ENCODE data around the gene ZBTB46.

DNA sequence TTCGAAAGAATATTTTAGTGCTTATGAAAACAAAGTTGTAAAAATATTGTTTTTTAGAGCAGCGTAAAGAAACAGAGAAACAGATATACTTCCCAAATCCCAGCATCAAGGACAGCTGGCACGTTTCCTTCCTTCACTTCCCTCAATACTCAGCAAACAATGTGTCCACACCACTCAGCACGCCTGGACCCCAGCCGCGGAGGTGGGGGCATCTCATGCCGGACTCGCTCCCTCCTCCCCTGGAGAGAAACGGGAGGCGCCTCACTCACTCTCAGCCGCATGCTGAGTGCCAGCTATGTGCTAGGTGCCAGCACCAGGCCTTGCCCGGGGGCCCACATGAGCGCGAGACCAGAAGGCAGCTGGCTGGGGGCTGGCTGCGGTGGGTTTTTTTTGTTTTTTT, 56.8 kb downstream of the ZBTB46 start:
- TF ChIP-seq, protein P1, sequence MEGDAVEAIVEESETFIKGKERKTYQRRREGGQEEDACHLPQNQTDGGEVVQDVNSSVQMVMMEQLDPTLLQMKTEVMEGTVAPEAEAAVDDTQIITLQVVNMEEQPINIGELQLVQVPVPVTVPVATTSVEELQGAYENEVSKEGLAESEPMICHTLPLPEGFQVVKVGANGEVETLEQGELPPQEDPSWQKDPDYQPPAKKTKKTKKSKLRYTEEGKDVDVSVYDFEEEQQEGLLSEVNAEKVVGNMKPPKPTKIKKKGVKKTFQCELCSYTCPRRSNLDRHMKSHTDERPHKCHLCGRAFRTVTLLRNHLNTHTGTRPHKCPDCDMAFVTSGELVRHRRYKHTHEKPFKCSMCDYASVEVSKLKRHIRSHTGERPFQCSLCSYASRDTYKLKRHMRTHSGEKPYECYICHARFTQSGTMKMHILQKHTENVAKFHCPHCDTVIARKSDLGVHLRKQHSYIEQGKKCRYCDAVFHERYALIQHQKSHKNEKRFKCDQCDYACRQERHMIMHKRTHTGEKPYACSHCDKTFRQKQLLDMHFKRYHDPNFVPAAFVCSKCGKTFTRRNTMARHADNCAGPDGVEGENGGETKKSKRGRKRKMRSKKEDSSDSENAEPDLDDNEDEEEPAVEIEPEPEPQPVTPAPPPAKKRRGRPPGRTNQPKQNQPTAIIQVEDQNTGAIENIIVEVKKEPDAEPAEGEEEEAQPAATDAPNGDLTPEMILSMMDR (IDR thresholded peaks at IDR 0.05 in 8 of 11, conservative IDR thresholded peaks at IDR 0.05 in 3 of 11), result no peak
- TF ChIP-seq POLR2A (IDR thresholded peaks at IDR 0.05), result no peak

Measured in spleen (tissue), 7 donors.